ENCODE measurements around the gene HIRIP3. TPM values are rescaled to one million over a fixed set of nuclear protein-coding genes. Genes with fewer than 3 reads are reported as not detected.

The HIRIP3 gene
- polyA plus RNA-seq, 1 donor = 13.3 TPM

DNA sequence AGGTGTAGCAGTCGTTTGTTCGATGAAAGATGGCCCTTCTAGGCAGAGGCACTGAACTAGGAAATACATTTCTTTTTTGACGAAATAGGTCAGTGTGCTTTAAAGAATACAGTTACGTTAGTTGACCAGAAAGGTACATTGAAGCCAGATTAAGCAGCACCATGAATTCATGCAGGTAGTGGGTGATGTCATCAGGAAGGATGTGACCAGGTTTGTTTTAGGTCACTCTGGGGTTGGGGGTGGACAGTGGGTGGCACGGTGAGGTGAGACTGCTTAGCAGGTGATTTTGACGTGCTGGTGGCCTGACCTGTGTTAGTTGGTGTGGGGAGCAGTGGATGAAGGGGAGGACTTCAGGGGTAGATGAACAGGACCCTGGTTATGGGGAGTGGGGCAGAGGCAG, 4.2 kb upstream of the HIRIP3 start:
- DNase-seq (ENCODE audit: low read depth) = no peak

DNA sequence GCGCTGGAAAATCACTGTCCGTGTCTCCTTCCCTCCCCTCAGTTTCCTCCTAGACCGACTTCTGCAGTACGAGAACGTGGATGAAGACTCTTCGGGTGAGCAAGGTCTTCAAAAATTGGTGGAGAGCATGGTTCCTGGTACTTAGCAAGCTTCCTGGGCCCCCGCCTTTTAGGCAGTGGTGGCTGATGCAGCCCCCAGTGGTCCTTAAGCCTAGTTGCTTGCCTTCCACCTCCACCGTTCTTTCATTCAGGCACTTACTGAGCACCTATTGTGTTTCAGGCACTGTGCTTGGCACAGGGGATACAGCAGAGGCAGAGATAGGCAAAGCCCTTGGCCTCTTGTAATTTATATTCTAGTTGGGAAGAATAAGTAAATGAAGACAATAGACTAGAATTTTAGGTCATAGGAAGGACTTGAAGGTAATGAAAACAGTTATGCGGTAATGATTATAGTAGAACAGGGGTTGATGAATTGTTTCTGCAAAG, 1.4 kb upstream of the HIRIP3 start:
- no peak for DNase-seq (ENCODE audit: low read depth)

- DNase-seq (ENCODE audit: low read depth) = peak; percentile 84
Observed at GRCh38 chr16:29995911-29996765, 721 bp upstream of the HIRIP3 start, which contains the start of gene INO80E. INO80E (plus strand) TSS chr16:29996241; CDS start chr16:29996311, 70 bp downstream.

DNA sequence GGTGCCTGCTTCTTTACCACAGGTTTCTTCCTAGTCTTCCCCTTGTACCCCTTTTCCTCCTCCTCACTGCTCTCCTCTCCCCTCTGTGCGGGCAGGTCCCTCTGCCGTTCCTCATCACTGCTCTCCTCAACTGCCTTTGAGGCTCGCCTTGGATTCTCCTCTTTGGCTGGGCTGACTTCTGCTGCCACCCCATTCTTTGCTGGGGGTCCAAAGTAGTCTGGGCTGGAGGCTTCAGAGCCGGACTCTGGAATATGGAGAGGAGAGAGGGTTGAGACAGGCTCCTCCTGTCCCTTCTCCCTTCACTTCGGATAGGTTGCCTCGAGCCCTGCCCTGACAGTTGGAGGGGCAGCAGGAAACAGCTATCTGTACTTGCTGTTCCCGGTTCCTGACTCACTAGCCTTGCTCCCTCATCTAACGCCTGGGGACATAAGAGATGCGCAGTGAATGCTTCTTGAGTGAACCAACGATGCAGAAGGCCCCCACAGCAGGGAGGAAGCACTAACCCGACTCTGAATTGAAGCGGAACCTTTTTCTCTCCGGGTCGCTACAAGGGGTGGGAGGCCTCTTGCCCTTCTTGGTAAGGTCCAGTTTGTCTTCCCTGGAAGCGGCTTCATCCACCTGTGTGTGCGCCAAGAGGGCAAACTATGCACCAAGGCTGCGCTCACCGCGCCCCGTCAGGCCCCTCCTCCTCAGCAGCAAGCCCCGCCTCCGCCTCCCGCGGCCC, 655 bp downstream of the HIRIP3 start:
- DNase-seq (ENCODE audit: low read depth) = no peak

GRCh38 chr16:29993903-29994599, 1.4 kb downstream of the HIRIP3 start:
- no peak for DNase-seq (ENCODE audit: low read depth)

DNA sequence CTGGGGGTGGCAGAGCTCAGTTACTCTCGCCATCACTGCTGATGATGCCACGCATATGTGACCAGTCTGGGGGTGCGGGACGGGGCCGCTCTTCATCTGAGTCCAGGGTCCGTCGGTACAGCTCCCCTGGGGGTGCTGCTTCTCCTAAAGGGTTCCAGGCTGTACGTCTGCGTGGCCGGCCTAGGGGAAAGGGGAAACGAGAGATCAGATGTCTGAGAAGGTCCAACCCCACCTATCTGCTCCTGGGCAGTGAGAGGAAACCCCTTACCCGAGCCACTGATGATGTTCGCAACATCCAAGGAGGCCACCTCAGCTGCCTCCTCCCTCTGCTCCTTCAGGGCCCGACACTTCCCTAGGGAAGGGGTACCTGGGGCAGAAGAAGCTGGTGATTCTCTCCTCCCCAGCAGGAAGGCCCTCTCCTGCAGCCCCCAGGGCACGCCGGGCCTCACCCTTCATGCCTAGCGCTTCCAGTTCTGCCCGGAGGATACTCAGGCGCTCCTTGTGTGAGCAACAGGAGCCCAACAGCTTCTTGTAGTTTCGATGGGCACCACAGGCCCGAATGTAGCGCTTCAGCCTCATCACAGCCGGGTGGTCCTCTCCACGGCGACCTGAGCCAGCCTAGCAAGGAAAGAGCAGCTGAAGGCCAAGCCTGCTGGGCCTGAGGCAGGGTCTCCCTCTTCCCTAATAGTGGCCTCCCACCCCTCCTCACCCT, 2.1 kb downstream of the HIRIP3 start:
- DNase-seq (ENCODE audit: low read depth) = no peak

- DNase-seq (ENCODE audit: low read depth) = no peak
Observed at GRCh38 chr16:29992344-29992967, 3.0 kb downstream of the HIRIP3 start.

DNA sequence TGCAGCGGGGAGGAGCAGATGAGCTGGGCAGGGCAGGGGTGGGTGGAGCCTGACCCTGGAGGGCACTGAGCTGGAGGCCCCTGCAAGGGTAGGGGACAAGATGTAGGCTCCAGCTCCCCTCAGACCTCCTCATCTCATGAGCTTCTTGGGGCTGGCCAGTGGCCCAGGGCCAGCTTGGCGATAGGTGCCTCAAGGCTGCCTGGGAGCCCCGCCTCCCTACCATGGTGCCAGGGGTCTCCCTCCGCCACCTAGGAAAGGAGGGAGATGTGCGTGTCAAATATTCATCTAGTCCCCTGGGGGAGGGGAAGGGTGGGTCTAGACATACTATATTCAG, 3.9 kb downstream of the HIRIP3 start:
- no peak for DNase-seq (ENCODE audit: low read depth)

DNA sequence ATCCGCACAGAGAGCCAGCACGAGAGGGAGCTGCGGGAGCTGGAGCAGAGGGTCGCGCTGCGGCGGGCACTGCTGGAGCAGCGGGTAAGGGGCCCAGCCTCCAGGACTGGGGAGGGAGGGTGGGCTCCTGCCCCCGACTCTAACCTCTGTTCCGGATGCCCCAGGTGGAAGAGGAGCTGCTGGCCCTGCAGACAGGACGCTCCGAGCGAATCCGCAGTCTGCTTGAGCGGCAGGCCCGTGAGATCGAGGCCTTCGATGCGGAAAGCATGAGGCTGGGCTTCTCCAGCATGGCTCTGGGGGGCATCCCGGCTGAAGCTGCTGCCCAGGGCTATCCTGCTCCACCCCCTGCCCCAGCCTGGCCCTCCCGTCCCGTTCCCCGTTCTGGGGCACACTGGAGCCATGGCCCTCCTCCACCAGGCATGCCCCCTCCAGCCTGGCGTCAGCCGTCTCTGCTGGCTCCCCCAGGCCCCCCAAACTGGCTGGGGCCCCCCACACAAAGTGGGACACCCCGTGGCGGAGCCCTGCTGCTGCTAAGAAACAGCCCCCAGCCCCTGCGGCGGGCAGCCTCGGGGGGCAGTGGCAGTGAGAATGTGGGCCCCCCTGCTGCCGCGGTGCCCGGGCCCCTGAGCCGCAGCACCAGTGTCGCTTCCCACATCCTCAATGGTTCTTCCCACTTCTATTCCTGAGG, 4.4 kb downstream of the HIRIP3 start:
- DNase-seq (ENCODE audit: low read depth) = no peak

DNA sequence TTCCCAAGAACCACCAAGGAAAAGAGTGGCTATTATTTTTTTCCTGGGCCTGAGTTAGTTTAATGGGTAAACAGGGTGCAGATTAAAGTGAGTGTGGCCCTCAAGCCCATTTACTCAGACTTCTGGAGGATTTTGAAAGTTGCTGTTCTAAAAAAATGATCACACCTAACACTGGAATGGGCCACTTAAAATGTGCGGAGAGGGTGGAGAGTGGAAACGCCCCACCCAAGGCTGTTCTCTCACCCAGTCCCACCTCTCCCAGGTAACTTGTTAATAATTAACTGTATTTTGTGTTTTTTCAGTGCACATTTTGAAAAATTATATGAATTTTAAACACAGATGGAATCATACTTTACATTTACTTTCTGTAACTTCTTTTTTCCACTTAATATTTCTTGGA, 5.4 kb downstream of the HIRIP3 start:
- DNase-seq (ENCODE audit: low read depth) = no peak

GRCh38 chr16:29989111-29989858, 6.1 kb downstream of the HIRIP3 start:
- DNase-seq (ENCODE audit: low read depth) = no peak

- no peak for DNase-seq (ENCODE audit: low read depth)
Observed at GRCh38 chr16:29988346-29989075, 6.9 kb downstream of the HIRIP3 start.

GRCh38 chr16:29987371-29988085, 7.9 kb downstream of the HIRIP3 start:
- no peak for DNase-seq (ENCODE audit: low read depth)

DNA sequence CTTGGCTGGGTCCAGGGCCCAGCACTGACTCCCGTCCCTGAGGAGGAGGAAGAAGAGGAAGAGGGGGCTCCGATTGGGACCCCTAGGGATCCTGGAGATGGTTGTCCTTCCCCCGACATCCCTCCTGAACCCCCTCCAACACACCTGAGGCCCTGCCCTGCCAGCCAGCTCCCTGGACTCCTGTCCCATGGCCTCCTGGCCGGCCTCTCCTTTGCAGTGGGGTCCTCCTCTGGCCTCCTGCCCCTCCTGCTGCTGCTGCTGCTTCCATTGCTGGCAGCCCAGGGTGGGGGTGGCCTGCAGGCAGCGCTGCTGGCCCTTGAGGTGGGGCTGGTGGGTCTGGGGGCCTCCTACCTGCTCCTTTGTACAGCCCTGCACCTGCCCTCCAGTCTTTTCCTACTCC, 8.5 kb downstream of the HIRIP3 start:
- no peak for DNase-seq (ENCODE audit: low read depth)

- no peak for DNase-seq (ENCODE audit: low read depth)
Observed at GRCh38 chr16:29986231-29986630, 9.2 kb downstream of the HIRIP3 start.

DNA sequence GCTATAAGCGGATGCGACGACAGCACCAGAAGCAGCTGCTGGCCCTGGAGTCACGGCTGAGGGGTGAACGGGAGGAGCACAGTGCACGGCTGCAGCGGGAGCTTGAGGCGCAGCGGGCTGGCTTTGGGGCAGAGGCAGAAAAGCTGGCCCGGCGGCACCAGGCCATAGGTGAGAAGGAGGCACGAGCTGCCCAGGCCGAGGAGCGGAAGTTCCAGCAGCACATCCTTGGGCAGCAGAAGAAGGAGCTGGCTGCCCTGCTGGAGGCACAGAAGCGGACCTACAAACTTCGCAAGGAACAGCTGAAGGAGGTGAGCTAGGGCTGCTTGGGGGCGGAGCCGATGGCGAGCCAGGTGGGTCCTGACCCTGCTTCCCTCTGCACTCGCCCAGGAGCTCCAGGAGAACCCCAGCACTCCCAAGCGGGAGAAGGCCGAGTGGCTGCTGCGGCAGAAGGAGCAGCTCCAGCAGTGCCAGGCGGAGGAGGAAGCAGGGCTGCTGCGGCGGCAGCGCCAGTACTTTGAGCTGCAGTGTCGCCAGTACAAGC, 10.1 kb downstream of the HIRIP3 start:
- DNase-seq (ENCODE audit: low read depth) = no peak

DNA sequence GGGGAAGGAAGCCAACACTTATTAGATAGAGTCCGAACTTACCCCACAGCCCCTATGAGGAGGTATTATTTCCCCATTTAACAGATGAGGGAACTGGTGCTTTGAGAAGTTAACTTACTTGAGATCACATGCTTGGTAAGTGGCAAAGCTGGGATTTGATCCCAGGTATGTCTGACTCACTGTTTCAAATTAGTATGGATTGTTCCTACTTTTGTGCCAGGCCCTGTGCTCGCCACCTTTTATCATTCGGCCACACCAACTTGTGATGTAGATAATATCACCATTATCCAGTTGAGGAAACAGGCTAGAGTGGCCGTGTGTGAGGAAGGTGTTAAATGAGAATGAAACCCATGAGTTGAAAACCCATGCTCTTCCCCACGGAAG, 10.7 kb downstream of the HIRIP3 start:
- no peak for DNase-seq (ENCODE audit: low read depth)

DNA sequence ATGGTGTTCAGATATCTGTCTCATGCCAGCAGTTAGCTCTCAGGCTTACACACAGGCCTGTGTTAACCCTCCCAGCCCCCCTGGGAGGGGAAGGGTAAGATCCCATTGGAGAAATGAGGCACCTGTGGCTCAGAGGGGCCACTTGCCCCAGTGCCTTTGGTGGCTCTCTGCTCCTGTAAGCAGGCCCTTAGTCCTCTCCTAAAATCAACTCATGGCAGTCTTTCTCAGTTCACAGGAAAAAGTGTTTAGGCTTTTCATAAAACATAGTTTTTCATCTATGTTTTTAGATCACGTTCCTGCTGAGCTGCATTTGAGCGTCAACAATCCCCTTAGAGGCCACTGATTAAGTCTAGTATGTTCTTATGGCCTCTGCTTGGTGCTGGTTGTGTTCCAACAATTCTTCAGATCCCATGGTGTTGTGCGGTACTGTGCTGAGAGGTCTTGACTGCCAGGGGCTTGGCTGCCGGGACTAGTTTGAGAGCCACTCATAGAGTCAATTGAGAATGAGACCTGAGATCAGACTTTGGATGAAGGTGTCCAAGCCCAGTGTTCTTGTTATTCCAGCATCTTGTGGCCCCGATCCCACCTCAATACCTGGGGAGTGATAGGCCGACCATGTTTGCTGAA, 11.2 kb downstream of the HIRIP3 start:
- no peak for DNase-seq (ENCODE audit: low read depth)

Data from forelimb muscle (tissue), 1 donor.